Measurements from ENCODE around the gene ANKRD55. TPM values are rescaled to one million over a fixed set of nuclear protein-coding genes. Genes with fewer than 3 reads are reported as not detected.

Gene ANKRD55
- total RNA-seq = 1 to 10 TPM; 2.2 to 2.6 TPM

- Mint-ChIP-seq H3K9me3 (no peaks in the 10 kb centered on the region), H3K4me3 (no peak within 1 kb of the TSS), H3K36me3 (no peaks in the 10 kb centered on the region), H3K27ac (no peak within 1 kb of the TSS), H3K4me1 (ENCODE audit: low read depth) (peaks cover 5% of the 10 kb centered on the region), H3K27me3 (no peaks in the 10 kb centered on the region)
- ChIA-PET POLR2A (no interaction called here), CTCF (interaction anchor here (0.6 kb wide), 1 partner anchor 297 kb away, joined by 4 read pairs; no protein-coding TSS in a partner anchor)
- DNase-seq = no peak
- intact Hi-C loops (cut with micrococcal nuclease) = no loop called here
Measured at GRCh38 chr5:56233230-56233629, at the start of gene ANKRD55. Gene ANKRD55 (minus strand): TSS chr5:56233330. CDS start chr5:56232913, 417 bp downstream.

GRCh38 chr5:56282216-56282615 lies 49.1 kb upstream of the ANKRD55 start:
- H3K4me3 Mint-ChIP-seq = no peak overlapping the region
- no peak for DNase-seq
- H3K27me3 Mint-ChIP-seq = no peaks in the 10 kb centered on the region
- H3K27ac Mint-ChIP-seq = no peak overlapping the region
- intact Hi-C loops (cut with micrococcal nuclease) = no loop called here
- ChIA-PET POLR2A (no interaction called here), CTCF (interaction anchor here (0.6 to 2.7 kb wide), 2 partner anchors 10 to 92 kb away, joined by 4 to 18 read pairs; no protein-coding TSS in a partner anchor)
- no peaks in the 10 kb centered on the region for H3K4me1 Mint-ChIP-seq (ENCODE audit: low read depth)
- no peaks in the 10 kb centered on the region for H3K9me3 Mint-ChIP-seq
- H3K36me3 Mint-ChIP-seq = no peaks in the 10 kb centered on the region

GRCh38 chr5:56281489-56282165 lies 48.5 kb upstream of the ANKRD55 start:
- ChIA-PET POLR2A (no interaction called here), CTCF (interaction anchor here (0.6 to 2.7 kb wide), 2 partner anchors 10 to 92 kb away, joined by 4 to 18 read pairs; no protein-coding TSS in a partner anchor)
- DNase-seq = no peak
- Mint-ChIP-seq H3K4me3 (no peak overlapping the region), H3K36me3 (no peaks in the 10 kb centered on the region), H3K27me3 (no peaks in the 10 kb centered on the region), H3K4me1 (ENCODE audit: low read depth) (no peaks in the 10 kb centered on the region), H3K27ac (no peak overlapping the region), H3K9me3 (no peaks in the 10 kb centered on the region)
- intact Hi-C loops (cut with micrococcal nuclease) = no loop called here

GRCh38 chr5:56279979-56280378 lies 46.8 kb upstream of the ANKRD55 start:
- Mint-ChIP-seq H3K9me3 (no peaks in the 10 kb centered on the region), H3K27ac (no peak overlapping the region), H3K27me3 (no peaks in the 10 kb centered on the region), H3K36me3 (no peaks in the 10 kb centered on the region), H3K4me1 (ENCODE audit: low read depth) (no peaks in the 10 kb centered on the region), H3K4me3 (no peak overlapping the region)
- intact Hi-C loops (cut with micrococcal nuclease) = no loop called here
- POLR2A ChIA-PET = no interaction called here
- DNase-seq = no peak
- CTCF ChIA-PET = interaction anchor here (0.7 kb wide), 1 partner anchor 9 kb away, joined by 3 read pairs; no protein-coding TSS in a partner anchor

- intact Hi-C loops (cut with micrococcal nuclease) = no loop called here
- CTCF ChIA-PET = no interaction called here
- no peaks in the 10 kb centered on the region for H3K9me3 Mint-ChIP-seq
Measured at GRCh38 chr5:56279291-56279690, 46.2 kb upstream of the ANKRD55 start.

GRCh38 chr5:56278335-56278753 lies 45.2 kb upstream of the ANKRD55 start:
- no peak for DNase-seq
- no peaks in the 10 kb centered on the region for H3K27me3 Mint-ChIP-seq
- H3K4me3 Mint-ChIP-seq = no peak overlapping the region
- no peaks in the 10 kb centered on the region for H3K4me1 Mint-ChIP-seq (ENCODE audit: low read depth)
- H3K27ac Mint-ChIP-seq = no peak overlapping the region
- intact Hi-C loops (cut with micrococcal nuclease) = no loop called here
- no peaks in the 10 kb centered on the region for H3K36me3 Mint-ChIP-seq
- ChIA-PET CTCF (no interaction called here), POLR2A (no interaction called here)
- H3K9me3 Mint-ChIP-seq = no peaks in the 10 kb centered on the region

More at GRCh38 chr5:56279291-56279690, 46.2 kb upstream of the ANKRD55 start:
- H3K4me3 Mint-ChIP-seq = no peak overlapping the region
- POLR2A ChIA-PET = no interaction called here
- no peak overlapping the region for H3K27ac Mint-ChIP-seq
- no peaks in the 10 kb centered on the region for H3K36me3 Mint-ChIP-seq
- no peaks in the 10 kb centered on the region for H3K4me1 Mint-ChIP-seq (ENCODE audit: low read depth)
- no peaks in the 10 kb centered on the region for H3K27me3 Mint-ChIP-seq
- DNase-seq = no peak

GRCh38 chr5:56277573-56277972 lies 44.4 kb upstream of the ANKRD55 start:
- Mint-ChIP-seq H3K9me3 (no peaks in the 10 kb centered on the region), H3K4me3 (no peak overlapping the region), H3K27me3 (no peaks in the 10 kb centered on the region), H3K27ac (no peak overlapping the region), H3K4me1 (ENCODE audit: low read depth) (no peaks in the 10 kb centered on the region), H3K36me3 (no peaks in the 10 kb centered on the region)
- no peak for DNase-seq
- ChIA-PET POLR2A (no interaction called here), CTCF (interaction anchor here (2.1 kb wide), 1 partner anchor 561 kb away, joined by 8 read pairs; no protein-coding TSS in a partner anchor)
- intact Hi-C loops (cut with micrococcal nuclease) = no loop called here

- ChIA-PET POLR2A (no interaction called here), CTCF (interaction anchor here (1.0 to 6.1 kb wide), 3 partner anchors 9 to 564 kb away, joined by 3 to 172 read pairs (median 18); no protein-coding TSS in a partner anchor)
- no peaks in the 10 kb centered on the region for H3K36me3 Mint-ChIP-seq
- H3K27me3 Mint-ChIP-seq = no peaks in the 10 kb centered on the region
- no peak overlapping the region for H3K4me3 Mint-ChIP-seq
- no peak for DNase-seq
- H3K27ac Mint-ChIP-seq = no peak overlapping the region
- intact Hi-C loops (cut with micrococcal nuclease) = loop anchor here (5.0 kb wide), 3 partner anchors 336 to 949 kb away; no protein-coding TSS in a partner anchor
- H3K9me3 Mint-ChIP-seq = no peaks in the 10 kb centered on the region
- peaks cover 20% of the 10 kb centered on the region for H3K4me1 Mint-ChIP-seq (ENCODE audit: low read depth)
Measured at GRCh38 chr5:56273376-56273955, 40.3 kb upstream of the ANKRD55 start.

- no peaks in the 10 kb centered on the region for H3K9me3 Mint-ChIP-seq
- H3K36me3 Mint-ChIP-seq = no peaks in the 10 kb centered on the region
- no peak overlapping the region for H3K4me3 Mint-ChIP-seq
- intact Hi-C loops (cut with micrococcal nuclease) = loop anchor here (5.0 kb wide), 3 partner anchors 335 to 950 kb away; no protein-coding TSS in a partner anchor
- no peaks in the 10 kb centered on the region for H3K27me3 Mint-ChIP-seq
- DNase-seq = no peak
- ChIA-PET POLR2A (no interaction called here), CTCF (interaction anchor here (1.0 to 6.1 kb wide), 4 partner anchors 9 to 565 kb away, joined by 3 to 172 read pairs (median 16); no protein-coding TSS in a partner anchor)
- peaks cover 20% of the 10 kb centered on the region for H3K4me1 Mint-ChIP-seq (ENCODE audit: low read depth)
- no peak overlapping the region for H3K27ac Mint-ChIP-seq
Measured at GRCh38 chr5:56272765-56273164, 39.6 kb upstream of the ANKRD55 start.

- Mint-ChIP-seq H3K27me3 (no peaks in the 10 kb centered on the region), H3K4me3 (peak overlapping the region; percentile 31), H3K9me3 (no peaks in the 10 kb centered on the region), H3K4me1 (ENCODE audit: low read depth) (peaks cover 20% of the 10 kb centered on the region), H3K36me3 (no peaks in the 10 kb centered on the region), H3K27ac (peak overlapping the region; percentile 82)
- peak; percentile 89 for DNase-seq
- ChIA-PET POLR2A (interaction anchor here (1.0 kb wide), 1 partner anchor 48 kb away, joined by 3 read pairs; no protein-coding TSS in a partner anchor), CTCF (interaction anchor here (0.6 to 6.1 kb wide), 48 partner anchors 10 to 867 kb away, joined by 3 to 172 read pairs (median 4); no protein-coding TSS in a partner anchor)
- intact Hi-C loops (cut with micrococcal nuclease) = loop anchor here (1.0 to 5.0 kb wide), 10 partner anchors 58 to 1006 kb away; no protein-coding TSS in a partner anchor
Measured at GRCh38 chr5:56270568-56271392, 37.6 kb upstream of the ANKRD55 start.

- H3K27ac Mint-ChIP-seq = peak overlapping the region; percentile 82
- ChIA-PET CTCF (interaction anchor here (0.8 to 6.1 kb wide), 22 partner anchors 13 to 630 kb away, joined by 3 to 172 read pairs (median 6); no protein-coding TSS in a partner anchor), POLR2A (no interaction called here)
- no peaks in the 10 kb centered on the region for H3K9me3 Mint-ChIP-seq
- no peaks in the 10 kb centered on the region for H3K36me3 Mint-ChIP-seq
- no peaks in the 10 kb centered on the region for H3K27me3 Mint-ChIP-seq
- H3K4me3 Mint-ChIP-seq = no peak overlapping the region
- DNase-seq = peak; percentile 25
- intact Hi-C loops (cut with micrococcal nuclease) = loop anchor here (1.0 to 5.0 kb wide), 10 partner anchors 59 to 1007 kb away; no protein-coding TSS in a partner anchor
- peaks cover 20% of the 10 kb centered on the region for H3K4me1 Mint-ChIP-seq (ENCODE audit: low read depth)
Measured at GRCh38 chr5:56270058-56270457, 36.9 kb upstream of the ANKRD55 start.

Measured in activated CD4-positive, alpha-beta memory T cell treated with anti-CD3 and anti-CD28 coated beads for 36 hours (primary cell).